ENCODE data around the gene RNF141. TPM values are rescaled to one million over a fixed set of nuclear protein-coding genes. Genes with fewer than 3 reads are reported as not detected.

The RNF141 gene
- total RNA-seq (2014; rRNA removed; shearing (Covaris generic)) = 28.7 and 31.7 TPM in 2 replicates
- 20.6 and 30.2 TPM in 2 replicates for polyA plus RNA-seq (2015; cell fraction: cytosol; rRNA removed)
- polyA plus RNA-seq (2015; cell fraction: nucleus; rRNA removed) = 11.9 and 12.2 TPM in 2 replicates

GRCh38 chr11:10540915-10541560 lies at the start of gene RNF141:
Gene RNF141 (minus strand): TSS chr11:10541187. CDS start chr11:10534158, 7,029 bp downstream.
- in situ Hi-C loops (cut with HindIII; ENCODE audit: low pct_unique_long_range_greater_than_20kb, low sequenced_read_pairs) = no loop called here
- DNase-seq (ENCODE audit: low read depth, low spot score) = peak; percentile 91

- no peak for DNase-seq (ENCODE audit: low read depth, low spot score)
- in situ Hi-C loops (cut with HindIII; ENCODE audit: low pct_unique_long_range_greater_than_20kb, low sequenced_read_pairs) = no loop called here
Observed at GRCh38 chr11:10590218-10590915, 49.4 kb upstream of the RNF141 start.

- DNase-seq (ENCODE audit: low read depth, low spot score) = no peak
- in situ Hi-C loops (cut with HindIII; ENCODE audit: low pct_unique_long_range_greater_than_20kb, low sequenced_read_pairs) = no loop called here
Observed at GRCh38 chr11:10588904-10589303, 47.9 kb upstream of the RNF141 start.

GRCh38 chr11:10587995-10588394 lies 47.0 kb upstream of the RNF141 start:
- no peak for DNase-seq (ENCODE audit: low read depth, low spot score)
- in situ Hi-C loops (cut with HindIII; ENCODE audit: low pct_unique_long_range_greater_than_20kb, low sequenced_read_pairs) = no loop called here

- no peak for DNase-seq (ENCODE audit: low read depth, low spot score)
- in situ Hi-C loops (cut with HindIII; ENCODE audit: low pct_unique_long_range_greater_than_20kb, low sequenced_read_pairs) = no loop called here
Observed at GRCh38 chr11:10587388-10587787, 46.4 kb upstream of the RNF141 start.

- in situ Hi-C loops (cut with HindIII; ENCODE audit: low pct_unique_long_range_greater_than_20kb, low sequenced_read_pairs) = no loop called here
- no peak for DNase-seq (ENCODE audit: low read depth, low spot score)
Observed at GRCh38 chr11:10584071-10584501, 43.1 kb upstream of the RNF141 start.

GRCh38 chr11:10581481-10582019 lies 40.6 kb upstream of the RNF141 start:
- no peak for DNase-seq (ENCODE audit: low read depth, low spot score)
- in situ Hi-C loops (cut with HindIII; ENCODE audit: low pct_unique_long_range_greater_than_20kb, low sequenced_read_pairs) = no loop called here

GRCh38 chr11:10580623-10581022 lies 39.6 kb upstream of the RNF141 start:
- no peak for DNase-seq (ENCODE audit: low read depth, low spot score)
- in situ Hi-C loops (cut with HindIII; ENCODE audit: low pct_unique_long_range_greater_than_20kb, low sequenced_read_pairs) = no loop called here

- DNase-seq (ENCODE audit: low read depth, low spot score) = no peak
- in situ Hi-C loops (cut with HindIII; ENCODE audit: low pct_unique_long_range_greater_than_20kb, low sequenced_read_pairs) = no loop called here
Observed at GRCh38 chr11:10579700-10580099, 38.7 kb upstream of the RNF141 start.

- no peak for DNase-seq (ENCODE audit: low read depth, low spot score)
- in situ Hi-C loops (cut with HindIII; ENCODE audit: low pct_unique_long_range_greater_than_20kb, low sequenced_read_pairs) = no loop called here
Observed at GRCh38 chr11:10576035-10576398, 35.0 kb upstream of the RNF141 start.

- in situ Hi-C loops (cut with HindIII; ENCODE audit: low pct_unique_long_range_greater_than_20kb, low sequenced_read_pairs) = no loop called here
- DNase-seq (ENCODE audit: low read depth, low spot score) = no peak
Observed at GRCh38 chr11:10575346-10576034, 34.5 kb upstream of the RNF141 start.

GRCh38 chr11:10573556-10573955 lies 32.6 kb upstream of the RNF141 start:
- in situ Hi-C loops (cut with HindIII; ENCODE audit: low pct_unique_long_range_greater_than_20kb, low sequenced_read_pairs) = no loop called here
- no peak for DNase-seq (ENCODE audit: low read depth, low spot score)

GRCh38 chr11:10573028-10573427 lies 32.0 kb upstream of the RNF141 start:
- DNase-seq (ENCODE audit: low read depth, low spot score) = no peak
- in situ Hi-C loops (cut with HindIII; ENCODE audit: low pct_unique_long_range_greater_than_20kb, low sequenced_read_pairs) = no loop called here

- in situ Hi-C loops (cut with HindIII; ENCODE audit: low pct_unique_long_range_greater_than_20kb, low sequenced_read_pairs) = no loop called here
- DNase-seq (ENCODE audit: low read depth, low spot score) = no peak
Observed at GRCh38 chr11:10572533-10572932, 31.5 kb upstream of the RNF141 start.

GRCh38 chr11:10568486-10568941 lies 27.5 kb upstream of the RNF141 start, which contains the start of gene LYVE1:
Gene LYVE1 (minus strand): TSS chr11:10568665. CDS start chr11:10568532, 133 bp downstream.
- no peak for DNase-seq (ENCODE audit: low read depth, low spot score)
- in situ Hi-C loops (cut with HindIII; ENCODE audit: low pct_unique_long_range_greater_than_20kb, low sequenced_read_pairs) = no loop called here

- in situ Hi-C loops (cut with HindIII; ENCODE audit: low pct_unique_long_range_greater_than_20kb, low sequenced_read_pairs) = no loop called here
- no peak for DNase-seq (ENCODE audit: low read depth, low spot score)
Observed at GRCh38 chr11:10567446-10567845, 26.5 kb upstream of the RNF141 start.

- in situ Hi-C loops (cut with HindIII; ENCODE audit: low pct_unique_long_range_greater_than_20kb, low sequenced_read_pairs) = no loop called here
Observed at GRCh38 chr11:10566257-10566957, 25.4 kb upstream of the RNF141 start.

More at GRCh38 chr11:10566257-10566957, 25.4 kb upstream of the RNF141 start:
- no peak for DNase-seq (ENCODE audit: low read depth, low spot score)
